ENCODE data around the gene GMPPA. TPM values are rescaled to one million over a fixed set of nuclear protein-coding genes. Genes with fewer than 3 reads are reported as not detected.

GMPPA gene
- total RNA-seq, 1 experiment from 2014 or later = 32.0 TPM

GRCh38 chr2:219473511-219473910, 25.2 kb upstream of the GMPPA start:
- no peak overlapping the region for H2BK12ac ChIP-seq (ENCODE audit: insufficient read length, low read depth, low read length)
- H3T11ph ChIP-seq (ENCODE audit: low read length) = no peak overlapping the region
- no peaks in the 10 kb centered on the region for H3K27me3 ChIP-seq (ENCODE audit: insufficient read depth, low read length)
- Mint-ChIP-seq H3K4me3 (no peak overlapping the region), H3K27ac (no peak overlapping the region), H3K4me1 (peaks cover 18 to 23% of the 10 kb centered on the region in 2 experiments), H3K27me3 (ENCODE audit: low read depth) (peaks cover 7% of the 10 kb centered on the region; the same call in 1 of the 2 replicates), H3K9me3 (no peaks in the 10 kb centered on the region; a peak in 2 of 5 replicates), H3K36me3 (ENCODE audit: insufficient read depth in 1 of 3, low read depth in 3 of 3) (peaks cover 0 to 4% (median 0%) of the 10 kb centered on the region in 3 experiments; a peak in 2 of 7 replicates)
- H3K79me1 ChIP-seq (ENCODE audit: insufficient read depth, low read depth, low read length, poor library complexity, severe bottlenecking) = no peaks in the 10 kb centered on the region
- no peaks in the 10 kb centered on the region for H3K4me1 ChIP-seq (ENCODE audit: insufficient read depth, low read length)
- H3K79me2 ChIP-seq (ENCODE audit: insufficient read depth, low read length) = no peaks in the 10 kb centered on the region
- no peaks in the 10 kb centered on the region for H4K20me1 ChIP-seq (ENCODE audit: control insufficient read depth, insufficient read depth, insufficient read length)
- H3K23me2 ChIP-seq (ENCODE audit: insufficient read length, low read depth, low read length, poor library complexity, severe bottlenecking) = peaks cover 2% of the 10 kb centered on the region
- no peak overlapping the region for H3K18ac ChIP-seq (ENCODE audit: insufficient read length, low read depth, low read length)
- H2BK120ac ChIP-seq (ENCODE audit: low read depth, low read length, poor library complexity, severe bottlenecking) = no peak overlapping the region
- no peak overlapping the region for H2BK20ac ChIP-seq (ENCODE audit: low read depth, low read length, poor library complexity, severe bottlenecking)
- H3K9me3 ChIP-seq (ENCODE audit: control insufficient read depth, low read depth, low read length) = no peaks in the 10 kb centered on the region
- no CpG with 5 or more reads among the region's 18 CpGs for WGBS (ENCODE audit: extremely low coverage, insufficient read length, low lambda C conversion rate)
- no peak overlapping the region for H3K4me2 ChIP-seq (ENCODE audit: insufficient read depth, insufficient read length, low read length)
- TF ChIP-seq CTCF (conservative IDR thresholded peaks at IDR 0.05) = no peak
- no peak overlapping the region for H2AFZ ChIP-seq (ENCODE audit: low read length)
- no peak overlapping the region for H3K23ac ChIP-seq (ENCODE audit: insufficient read length, low read depth, low read length)
- no peak overlapping the region for H2AK5ac ChIP-seq (ENCODE audit: insufficient read length, low read length)
- no peak overlapping the region for H3K4ac ChIP-seq (ENCODE audit: low read depth, low read length)
- DNase-seq = no peak
- H4K8ac ChIP-seq (replicated peaks; ENCODE audit: insufficient read length, low read depth, low read length) = no peak overlapping the region
- no peak overlapping the region for H2BK15ac ChIP-seq (ENCODE audit: low read depth, low read length)
- no peak overlapping the region for H4K91ac ChIP-seq (ENCODE audit: insufficient read length, low read depth, low read length)
- H2BK5ac ChIP-seq (ENCODE audit: insufficient read length, low read length) = no peak overlapping the region
- H3K9ac ChIP-seq (ENCODE audit: extremely low read depth, insufficient read length, low read length) = no peak overlapping the region
- H3K56ac ChIP-seq (ENCODE audit: insufficient read length, low read depth, low read length) = no peak overlapping the region
- no peak overlapping the region for H3K27ac ChIP-seq (ENCODE audit: insufficient read length, low read depth, low read length)
- no peak overlapping the region for H3K14ac ChIP-seq (ENCODE audit: insufficient read depth, low read length)
- H4K5ac ChIP-seq (ENCODE audit: insufficient read length, low read depth, low read length) = no peak overlapping the region
